Endothelial cell of hepatic sinusoid (primary cell): ENCODE data around the gene MYH14.

ENCODE experiments used
- in situ Hi-C: cut with HindIII; loops from 2 replicates; pipeline ENCODE4 v1.10.0; 2017; ENCODE audit warnings: low sequenced_read_pairs

MYH14 gene

DNA sequence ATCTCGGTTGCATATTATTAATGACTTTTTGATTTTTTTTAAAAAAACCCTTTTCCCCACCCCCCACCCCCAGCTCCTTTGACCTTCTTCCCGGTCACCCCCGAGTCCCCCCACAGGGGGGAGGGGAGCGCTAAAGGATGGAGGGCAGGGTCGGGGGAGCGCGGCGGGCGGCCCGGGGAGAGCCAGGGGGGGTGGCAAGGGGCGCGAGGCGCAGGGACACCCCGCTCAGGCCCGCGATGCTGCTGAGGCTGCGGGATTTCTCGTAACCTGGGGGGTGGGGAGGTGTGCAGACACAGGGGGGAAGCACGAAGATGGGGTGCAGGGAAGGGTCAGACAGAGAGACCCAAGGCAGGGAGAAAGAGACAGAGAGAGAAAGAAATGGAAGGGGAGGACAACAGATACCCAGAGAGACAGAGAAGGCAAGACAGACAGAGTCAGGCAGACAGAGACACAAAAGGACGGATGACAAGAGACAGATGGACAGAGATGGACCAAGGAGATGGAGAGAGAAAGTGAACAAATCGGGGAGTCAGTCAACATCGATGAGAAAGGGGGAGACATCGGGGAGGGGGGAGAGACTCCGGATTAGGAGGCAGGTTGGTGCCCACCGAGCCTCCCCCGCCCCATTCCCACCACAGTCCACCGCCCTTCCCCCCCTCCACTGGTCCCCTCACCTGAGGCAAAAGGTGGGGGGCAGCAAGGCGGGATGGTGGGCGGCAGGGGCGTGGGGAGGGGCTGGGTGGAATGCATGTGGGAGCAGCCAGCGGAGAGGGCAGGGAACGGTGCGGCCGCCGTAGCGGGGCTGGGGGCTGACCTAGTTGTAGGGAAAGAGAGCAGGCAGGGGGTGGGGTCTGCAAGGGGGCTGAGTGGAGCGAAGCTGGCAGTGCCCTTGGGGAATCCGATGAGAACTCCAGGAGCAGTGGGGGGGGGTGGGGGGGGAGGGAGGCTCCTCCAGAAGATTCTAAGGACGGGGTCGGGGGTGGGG is 111.6 kb downstream of the MYH14 start:
- in situ Hi-C loops = no loop called here

- in situ Hi-C loops = no loop called here
These were observed 112.5 kb downstream of the MYH14 start for GRCh38 chr19:50315773-50316448.

DNA sequence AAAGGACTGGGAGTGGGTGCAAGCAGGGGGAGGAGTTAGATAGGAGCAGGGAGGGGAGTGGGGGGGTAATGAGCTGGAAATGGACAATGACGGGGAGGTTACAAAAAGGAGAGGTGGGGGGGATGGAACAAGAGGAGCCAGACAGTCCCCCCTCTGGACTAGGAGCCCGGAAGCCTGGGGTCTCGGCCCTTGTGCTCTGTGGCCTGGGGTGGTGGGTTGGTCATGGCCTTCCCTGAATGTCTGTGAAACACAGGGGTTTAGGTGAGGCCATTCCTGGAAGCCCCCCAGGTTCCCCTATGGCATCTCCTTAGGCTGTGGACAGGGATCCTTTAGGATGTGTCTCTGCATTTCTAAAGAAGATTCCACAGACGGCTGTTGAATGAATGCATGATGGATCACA is 113.7 kb downstream of the MYH14 start:
- in situ Hi-C loops = no loop called here

DNA sequence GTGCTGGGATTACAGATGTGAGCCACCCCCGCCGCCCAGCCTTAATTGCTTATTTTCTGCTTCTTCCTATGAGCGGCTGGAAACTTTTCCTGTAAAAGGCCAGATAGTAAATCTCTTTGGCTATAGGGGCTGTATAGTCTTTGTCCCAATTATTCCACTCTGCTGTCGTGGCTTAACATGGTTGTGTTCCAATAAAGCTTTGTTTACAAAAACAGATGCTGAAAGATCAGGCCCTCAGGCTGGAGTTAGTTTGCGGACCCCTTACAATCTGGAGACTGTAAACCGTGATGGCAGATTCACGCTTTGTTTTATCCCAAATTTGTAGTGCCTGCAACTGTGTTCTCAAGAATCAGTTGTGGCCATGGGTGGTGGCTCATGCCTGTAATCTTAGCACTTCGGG is 115.0 kb downstream of the MYH14 start:
- in situ Hi-C loops = no loop called here

DNA sequence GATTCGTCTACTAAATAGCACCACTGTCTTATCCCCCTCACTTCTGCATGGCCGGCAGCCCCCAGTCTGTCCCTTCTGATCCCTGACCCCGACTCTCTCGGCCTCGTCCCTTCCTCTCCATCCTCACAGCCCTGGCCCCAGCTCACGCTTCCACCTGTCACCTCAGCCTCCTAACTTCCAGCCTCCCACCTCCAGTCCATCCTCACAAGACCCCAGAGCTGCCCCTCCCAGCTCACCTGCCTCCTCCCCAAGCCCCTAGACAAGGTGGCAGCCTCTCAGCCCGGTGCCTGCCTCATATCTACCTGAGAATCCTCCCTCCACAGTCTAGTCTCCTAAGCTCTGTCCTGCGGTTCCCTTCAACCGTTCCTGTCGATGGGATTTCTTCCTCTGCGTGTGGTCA is 115.7 kb downstream of the MYH14 start:
- in situ Hi-C loops = no loop called here

DNA sequence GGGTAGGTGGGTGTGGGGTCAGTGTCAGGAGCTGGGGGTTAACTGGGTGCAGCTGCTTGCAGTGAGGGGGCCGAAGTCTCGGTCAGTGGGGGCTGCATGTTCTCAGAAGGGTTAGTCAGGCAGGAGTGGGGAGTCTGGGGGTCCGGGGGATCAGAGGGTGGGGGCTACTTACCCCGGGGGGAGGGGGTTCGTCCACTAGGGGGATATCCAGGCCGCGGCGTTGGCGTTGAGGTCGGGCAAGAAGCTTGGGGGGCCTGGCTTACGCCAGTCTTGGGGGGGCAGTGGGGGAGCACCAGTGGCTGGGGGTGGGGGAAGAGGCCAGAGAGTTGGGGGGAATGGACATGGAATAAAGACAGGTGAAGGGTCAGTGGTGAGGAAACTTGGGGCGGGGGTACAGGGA is 116.6 kb downstream of the MYH14 start:
- in situ Hi-C loops = no loop called here

- in situ Hi-C loops = no loop called here
These were observed 117.2 kb downstream of the MYH14 start for GRCh38 chr19:50320596-50320995.

- in situ Hi-C loops = no loop called here
These were observed 118.4 kb downstream of the MYH14 start for GRCh38 chr19:50321831-50322230.

DNA sequence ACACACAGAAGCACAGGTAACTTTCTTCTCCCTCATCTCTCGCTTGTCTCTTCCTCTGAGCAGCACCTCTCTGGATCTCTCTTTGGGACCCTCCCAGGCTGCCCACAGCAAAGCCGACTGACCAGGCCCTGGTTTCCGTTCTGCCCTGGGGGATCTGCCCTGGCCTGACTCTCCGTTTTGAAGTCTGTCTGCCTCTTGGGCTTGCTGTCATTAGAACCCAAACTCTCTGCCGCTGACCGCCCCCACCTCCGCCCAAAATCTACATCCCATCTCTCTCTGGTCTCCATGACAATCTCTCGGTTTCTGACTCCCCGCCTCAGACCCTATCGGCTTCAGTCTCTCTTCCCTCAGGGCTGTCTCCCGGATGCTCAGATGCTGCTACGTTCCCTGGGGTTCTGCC is 118.8 kb downstream of the MYH14 start:
- in situ Hi-C loops = no loop called here

DNA sequence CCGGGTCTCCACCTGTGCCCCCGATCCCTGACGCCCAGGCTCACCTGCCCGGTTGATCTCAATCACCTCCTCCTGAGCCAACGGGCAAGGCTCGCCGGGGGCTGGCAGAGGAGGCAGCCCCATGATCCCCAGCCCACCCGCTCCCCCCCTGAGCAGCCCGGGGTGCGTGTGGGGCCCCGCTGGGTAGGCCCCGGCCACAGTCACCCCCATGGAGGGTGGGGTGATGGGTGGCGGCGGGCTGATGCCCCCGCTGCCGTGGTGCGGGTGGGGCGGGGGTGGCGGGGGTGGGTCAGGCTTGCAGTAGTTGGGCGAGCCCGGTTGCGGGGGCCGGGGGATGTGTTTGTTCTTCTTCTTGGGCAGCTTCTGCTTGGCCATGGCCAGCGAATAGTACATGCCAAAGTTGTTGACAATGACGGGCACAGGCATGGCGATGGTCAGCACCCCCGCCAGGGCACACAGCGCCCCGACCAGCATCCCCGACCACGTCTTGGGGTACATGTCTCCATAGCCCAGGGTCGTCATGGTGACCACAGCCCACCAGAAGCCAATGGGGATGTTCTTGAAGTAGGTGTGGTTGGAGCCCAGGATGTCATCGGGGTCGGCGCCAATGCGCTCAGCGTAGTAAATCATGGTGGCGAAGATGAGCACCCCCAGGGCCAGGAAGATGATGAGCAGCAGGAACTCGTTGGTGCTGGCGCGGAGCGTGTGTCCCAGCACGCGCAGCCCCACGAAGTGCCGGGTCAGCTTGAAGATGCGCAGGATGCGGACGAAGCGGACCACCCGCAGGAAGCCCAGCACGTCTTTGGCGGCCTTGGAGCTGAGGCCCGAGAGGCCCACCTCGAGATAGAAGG is 119.7 kb downstream of the MYH14 start:
- in situ Hi-C loops = no loop called here

GRCh38 chr19:50323782-50324133 is 120.3 kb downstream of the MYH14 start:
- in situ Hi-C loops = no loop called here

DNA sequence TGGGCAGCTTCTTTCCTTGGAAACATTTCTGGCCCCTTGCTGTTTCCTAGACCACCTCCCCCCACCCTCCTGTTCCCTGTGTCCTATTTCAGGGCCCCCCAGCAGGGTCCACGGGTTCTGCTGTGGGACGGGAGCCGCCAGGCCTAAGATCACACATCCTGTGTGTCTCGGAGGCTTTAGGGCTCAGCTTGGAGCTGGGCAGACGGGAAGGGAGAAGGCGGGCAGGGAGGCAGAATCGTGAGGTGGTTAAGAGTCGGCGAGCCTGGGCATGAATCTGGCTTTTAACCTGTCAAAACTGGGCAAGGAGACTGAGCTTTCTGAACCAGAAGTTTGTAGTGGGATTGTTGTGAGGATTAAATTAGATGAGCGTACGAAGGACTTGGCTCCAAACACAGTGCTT is 120.9 kb downstream of the MYH14 start:
- in situ Hi-C loops = no loop called here

GRCh38 chr19:50325310-50326100 is 122.1 kb downstream of the MYH14 start:
- in situ Hi-C loops = no loop called here

GRCh38 chr19:50326101-50326664 is 122.8 kb downstream of the MYH14 start:
- in situ Hi-C loops = no loop called here

DNA sequence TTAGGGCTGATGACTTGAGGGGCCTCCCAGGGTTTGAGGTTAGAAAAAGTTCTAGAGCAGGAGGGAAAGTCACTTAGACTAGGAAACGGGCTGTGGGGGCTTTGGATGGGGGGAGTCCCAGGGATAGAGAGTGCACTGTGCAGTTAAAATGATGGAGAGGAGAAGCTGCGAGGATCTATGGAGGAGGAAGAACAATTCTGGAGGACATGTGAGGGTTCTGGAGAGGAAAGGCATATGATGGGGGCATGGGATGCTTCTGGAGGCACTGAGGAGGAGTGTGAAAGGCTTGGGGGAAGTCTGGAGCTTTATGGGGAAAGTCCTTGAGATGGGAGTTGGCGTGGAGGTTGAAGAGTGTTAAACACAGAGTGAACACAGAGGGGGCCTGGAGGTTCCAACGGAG is 123.6 kb downstream of the MYH14 start:
- in situ Hi-C loops = no loop called here

- in situ Hi-C loops = no loop called here
These were observed 124.2 kb downstream of the MYH14 start for GRCh38 chr19:50327461-50328223.

GRCh38 chr19:50328224-50328872 is 124.9 kb downstream of the MYH14 start:
- in situ Hi-C loops = no loop called here

- in situ Hi-C loops = no loop called here
These were observed 125.4 kb downstream of the MYH14 start for GRCh38 chr19:50328873-50329145.
